HCEC 1CT (cell line): ENCODE measurements around the gene ADGRL3.
"Not testable (repeated sequence)": the region's sequence is repeated elsewhere in the genome, so short reads cannot be mapped to it uniquely, and the experiment has no call there.

ENCODE experiments used
- DNase-seq: peaks from one replicate; pipeline ENCODE4 v3.0.0-alpha.2; 2017

The ADGRL3 gene

GRCh38 chr4:61509721-61510241 lies 309.7 kb downstream of the ADGRL3 start:
- DNase-seq: not testable (repeated sequence)

- DNase-seq: peak; percentile 66
Measured at GRCh38 chr4:61511716-61512488, 311.8 kb downstream of the ADGRL3 start.

- DNase-seq: no peak
Measured at GRCh38 chr4:61514991-61515390, 314.9 kb downstream of the ADGRL3 start.

DNA sequence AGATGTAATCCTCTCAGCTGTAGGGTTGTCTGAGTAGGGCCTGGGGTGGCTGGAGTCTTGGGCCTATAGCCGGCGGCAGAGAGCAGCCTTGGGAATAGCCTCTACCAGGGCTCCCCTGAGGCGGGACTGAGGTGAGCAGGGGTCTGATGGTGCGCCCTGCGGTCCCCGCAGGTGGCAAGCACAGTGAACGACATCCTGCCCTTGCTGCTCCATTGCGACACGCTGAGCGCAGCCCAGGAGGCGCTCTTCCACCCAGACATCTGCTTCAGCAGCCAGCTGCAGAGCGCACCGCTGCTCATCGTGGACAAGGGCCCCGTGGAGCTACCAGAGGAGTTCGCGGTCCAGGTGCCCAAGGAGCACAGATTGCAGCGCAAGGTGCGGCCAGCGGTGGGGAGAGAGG lies 317.0 kb downstream of the ADGRL3 start:
- no peak for DNase-seq

DNA sequence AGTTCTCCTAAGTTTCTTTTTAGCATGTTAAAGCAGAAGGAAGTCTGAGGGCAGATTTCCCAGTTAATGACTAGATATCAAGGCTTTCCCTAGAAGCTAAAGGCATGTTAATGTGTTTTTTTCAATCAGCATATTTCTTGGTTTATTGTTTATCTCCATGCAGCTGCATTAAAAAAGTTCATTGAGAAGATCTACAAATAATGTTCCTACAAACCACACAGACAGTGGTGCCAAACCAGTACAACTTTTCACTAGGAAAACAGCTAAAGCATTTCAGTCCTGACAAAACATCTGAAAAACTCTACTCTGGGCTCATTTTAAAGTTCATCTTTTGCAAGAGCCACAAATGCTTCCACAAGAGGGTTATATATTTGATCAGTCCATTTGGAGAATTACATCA lies 320.0 kb downstream of the ADGRL3 start:
- DNase-seq: no peak

DNA sequence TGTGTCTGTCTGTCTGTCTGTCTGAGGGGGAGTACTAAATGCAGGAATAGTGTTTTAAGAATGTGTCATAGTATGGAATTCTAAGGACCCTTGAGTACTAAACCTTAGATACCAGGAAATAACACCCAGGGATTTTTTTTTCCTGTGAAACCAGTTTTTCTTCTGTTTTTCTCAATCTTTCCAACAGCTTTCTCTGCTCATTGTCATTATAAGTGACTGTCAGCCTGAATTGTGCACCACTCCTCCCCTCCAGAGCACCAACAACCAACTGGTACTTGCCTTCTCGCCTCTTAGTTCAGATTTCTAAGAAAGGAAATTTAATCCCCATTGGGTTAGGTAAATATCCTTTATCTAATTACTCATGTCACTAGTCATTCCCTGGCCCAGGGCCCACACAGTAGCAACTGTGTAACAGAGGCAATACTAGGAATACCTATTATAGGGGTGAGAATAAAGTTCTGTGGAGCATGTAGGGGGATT lies 320.6 kb downstream of the ADGRL3 start:
- no peak for DNase-seq

- DNase-seq: no peak
Measured at GRCh38 chr4:61521451-61521850, 321.3 kb downstream of the ADGRL3 start.

GRCh38 chr4:61522312-61522711 lies 322.2 kb downstream of the ADGRL3 start:
- no peak for DNase-seq

DNA sequence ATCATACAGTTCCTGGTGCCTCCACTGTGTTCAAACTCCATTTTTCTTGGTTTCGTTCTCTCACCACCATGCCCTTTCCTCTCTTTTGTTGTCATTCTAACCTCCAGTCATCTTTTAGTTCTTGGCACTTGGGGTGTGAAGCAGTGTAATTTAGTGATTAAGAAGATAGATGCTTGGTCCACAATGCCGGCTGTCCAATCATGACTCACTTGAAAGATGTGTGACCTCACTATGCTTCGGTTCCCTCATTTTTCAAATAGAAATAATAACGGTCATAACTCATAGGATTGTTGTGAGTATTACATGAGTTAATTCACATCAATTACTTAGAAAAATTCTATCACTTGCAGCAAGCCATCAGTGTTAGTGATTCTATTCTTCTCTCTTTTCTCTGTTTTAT lies 327.8 kb downstream of the ADGRL3 start:
- no peak for DNase-seq

- no peak for DNase-seq
Measured at GRCh38 chr4:61528595-61528994, 328.5 kb downstream of the ADGRL3 start.

DNA sequence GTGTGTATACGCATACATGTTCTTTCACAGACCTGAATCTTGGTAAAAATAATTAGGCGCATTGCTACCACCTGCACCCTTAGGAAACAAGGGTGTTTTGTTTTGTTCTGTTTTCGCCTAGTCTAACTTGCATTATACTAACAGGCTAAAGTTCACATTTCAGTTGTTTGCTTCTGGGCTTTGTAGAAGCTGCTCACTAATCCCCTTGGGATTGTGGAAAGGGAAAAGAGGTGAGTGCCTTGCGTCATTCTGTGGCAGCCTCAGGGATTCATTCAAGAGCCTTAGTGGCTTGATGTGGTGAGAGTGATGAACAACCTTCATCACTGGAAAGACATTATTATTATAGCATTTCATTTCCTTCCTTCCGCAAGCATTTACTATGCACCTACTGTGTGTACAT lies 331.1 kb downstream of the ADGRL3 start:
- no peak for DNase-seq

DNA sequence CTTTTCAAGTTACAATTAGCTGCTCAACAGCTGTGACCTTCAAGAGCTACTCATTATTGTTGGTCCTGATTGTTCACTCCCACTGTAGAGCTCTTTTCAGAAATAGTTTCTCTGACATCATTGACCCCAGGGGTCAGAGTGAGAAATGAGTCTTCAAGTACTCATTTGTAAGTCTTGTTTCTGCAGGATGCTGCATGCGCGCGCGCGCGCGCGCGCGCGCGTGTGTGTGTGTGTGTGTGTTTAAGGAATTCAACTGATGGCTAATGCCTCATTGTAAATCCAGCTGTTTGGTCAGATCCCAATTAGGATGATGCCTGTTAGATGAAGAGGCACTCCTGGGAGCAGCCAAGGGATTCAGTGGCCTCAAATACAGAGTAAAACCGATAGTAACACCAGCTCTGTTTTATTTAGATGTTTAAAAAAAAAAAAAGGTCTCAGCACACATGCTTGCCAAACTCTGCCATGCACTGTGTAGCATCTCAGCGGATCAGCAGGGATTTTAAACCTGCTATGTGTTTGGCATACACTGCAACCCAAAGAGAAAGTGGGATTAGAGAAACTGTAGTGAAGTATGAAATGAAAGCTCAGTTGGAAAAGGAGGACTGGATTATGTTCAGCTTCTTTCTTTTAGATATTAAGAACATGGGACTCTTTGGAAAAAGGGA lies 332.3 kb downstream of the ADGRL3 start:
- DNase-seq: no peak

DNA sequence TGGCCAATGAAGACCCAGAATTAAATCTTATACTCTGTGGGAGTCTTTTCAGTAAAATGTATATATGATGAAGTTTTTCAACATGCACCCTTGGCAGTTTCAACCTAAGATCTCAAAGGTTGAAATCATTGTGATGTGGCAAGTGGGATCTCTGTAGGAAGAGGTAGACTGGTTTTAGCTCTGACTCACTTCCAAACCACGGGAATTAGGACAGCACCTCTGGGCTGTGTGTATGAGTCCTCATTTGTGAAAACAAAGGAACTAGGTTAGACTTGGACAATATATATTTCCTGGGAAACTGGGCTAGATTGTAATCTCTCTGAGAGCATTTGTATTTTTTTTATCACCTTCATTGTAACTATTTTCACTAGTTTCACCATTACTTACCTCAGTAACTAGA lies 333.0 kb downstream of the ADGRL3 start:
- no peak for DNase-seq

DNA sequence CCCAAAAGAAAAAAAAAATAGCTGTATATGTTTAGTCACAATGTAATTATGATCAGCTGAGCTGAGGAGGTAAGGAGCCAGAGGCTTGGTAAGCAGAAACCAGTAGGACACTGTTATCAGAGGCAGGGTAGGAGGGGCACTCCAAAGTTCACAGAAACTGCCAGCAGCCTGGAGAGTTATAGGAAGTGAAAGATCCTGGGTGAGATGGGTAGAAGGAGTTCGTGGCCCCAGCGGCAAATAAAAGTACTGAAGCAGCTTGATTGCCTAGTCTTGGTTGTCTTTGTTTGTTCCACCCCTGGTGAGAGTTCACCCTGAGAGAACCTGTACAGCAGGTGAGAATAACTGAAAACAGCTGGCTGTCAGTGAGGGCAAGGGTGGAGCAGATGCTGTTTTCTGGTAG lies 340.8 kb downstream of the ADGRL3 start:
- no peak for DNase-seq

DNA sequence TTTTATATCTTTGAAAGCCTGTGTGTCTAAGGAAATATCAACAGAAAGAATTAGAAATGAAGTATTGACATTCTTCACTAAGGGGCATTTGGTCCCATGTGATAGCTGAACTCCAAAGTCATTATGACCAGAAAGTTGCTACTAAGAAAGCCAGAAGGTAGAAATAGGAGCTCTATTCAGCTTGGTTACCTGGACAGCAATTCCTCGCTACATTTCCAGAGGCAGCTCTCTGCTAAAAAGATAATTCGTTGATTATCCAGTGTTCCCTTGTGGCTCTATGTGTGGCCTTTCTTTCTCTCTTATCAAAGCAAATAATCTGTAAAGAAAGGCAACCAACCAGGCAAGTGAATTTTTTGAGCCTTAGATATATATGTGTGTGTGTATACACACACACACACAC lies 341.3 kb downstream of the ADGRL3 start:
- no peak for DNase-seq

GRCh38 chr4:61543976-61544375 lies 343.9 kb downstream of the ADGRL3 start:
- DNase-seq: no peak

GRCh38 chr4:61545902-61546480 lies 345.9 kb downstream of the ADGRL3 start:
- no peak for DNase-seq

GRCh38 chr4:61549336-61549735 lies 349.2 kb downstream of the ADGRL3 start:
- no peak for DNase-seq

DNA sequence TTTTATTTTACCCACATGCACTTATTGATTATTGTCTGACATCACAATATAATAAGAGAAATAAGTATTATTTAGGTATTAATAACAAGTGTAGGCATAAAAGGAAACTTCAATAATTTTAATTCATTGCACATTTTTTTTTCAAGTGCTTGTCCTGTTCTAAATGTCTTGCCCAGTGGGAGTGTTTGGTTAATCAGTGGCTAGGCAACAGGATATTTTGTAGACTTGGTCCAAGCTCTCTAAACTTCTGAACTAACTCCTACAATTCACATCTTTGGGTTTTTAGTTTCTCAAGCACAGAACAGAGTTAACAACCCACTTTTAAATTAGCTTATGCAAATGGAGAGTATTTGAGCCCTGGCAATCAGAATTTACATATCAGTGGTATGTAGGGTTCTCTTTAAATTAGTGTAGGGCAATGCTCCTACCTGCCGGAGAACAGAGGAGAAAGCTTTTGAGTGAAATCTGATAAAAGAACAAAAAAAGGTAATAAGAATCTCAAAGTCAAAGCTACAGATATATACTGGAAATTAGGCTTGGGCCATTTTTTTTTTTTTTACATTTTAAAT lies 353.5 kb downstream of the ADGRL3 start:
- DNase-seq: no peak

DNA sequence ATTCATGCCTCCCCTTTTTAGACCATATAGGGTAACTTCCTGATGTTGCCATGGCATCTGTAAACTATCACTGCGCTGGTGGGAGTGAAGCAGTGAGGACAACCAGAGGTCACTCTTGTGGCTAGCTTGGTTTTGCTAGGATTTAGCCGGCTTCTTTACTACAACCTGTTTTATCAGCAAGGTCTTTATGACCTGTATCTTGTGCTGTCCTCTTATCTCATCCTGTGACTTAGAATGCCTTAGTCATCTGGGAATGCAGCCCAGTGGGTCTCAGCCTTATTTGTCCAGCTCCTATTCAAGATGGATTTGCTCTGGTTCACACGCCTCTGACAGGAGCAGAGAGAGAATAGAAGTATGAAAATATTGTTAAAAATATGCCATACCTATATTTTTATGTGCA lies 355.7 kb downstream of the ADGRL3 start:
- DNase-seq: no peak

GRCh38 chr4:61556277-61556676 lies 356.2 kb downstream of the ADGRL3 start:
- no peak for DNase-seq

DNA sequence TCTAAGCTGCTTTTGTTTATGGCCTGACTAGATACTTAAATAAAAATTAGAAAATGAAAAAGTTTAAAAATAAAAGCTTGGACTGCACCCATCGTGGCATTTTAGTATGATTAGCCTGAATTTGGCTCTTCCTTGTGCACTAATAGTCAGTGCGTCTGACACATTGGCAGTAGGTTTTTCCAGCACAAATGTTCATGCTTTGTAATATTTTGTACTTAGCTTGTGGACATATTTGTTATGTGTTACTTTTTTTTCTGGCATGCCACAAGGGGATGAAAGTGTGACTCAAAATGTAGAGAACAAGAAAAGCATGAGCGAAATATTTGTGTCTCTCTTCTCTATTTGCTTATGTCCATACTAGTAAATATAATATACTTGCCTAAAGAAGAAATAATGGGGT lies 359.3 kb downstream of the ADGRL3 start:
- DNase-seq: no peak

DNA sequence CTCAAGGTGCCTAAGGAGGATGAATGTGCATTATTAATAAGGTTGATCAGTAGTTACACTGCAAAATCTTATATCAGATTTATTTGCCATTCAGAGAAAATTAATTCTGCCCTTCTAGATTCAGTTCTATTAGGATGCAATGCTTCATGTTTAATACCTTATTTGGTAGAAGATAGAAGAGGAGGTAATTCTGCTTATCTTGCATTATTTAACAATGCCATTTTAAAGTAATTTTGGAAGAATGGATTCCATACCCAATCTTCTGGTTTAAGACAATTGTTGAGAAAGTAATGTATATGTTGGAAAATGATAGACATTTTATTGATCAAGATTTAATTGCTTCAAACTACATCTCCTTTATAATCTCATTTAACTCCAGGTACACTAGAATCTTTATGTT lies 360.9 kb downstream of the ADGRL3 start:
- no peak for DNase-seq
